Mesenchymal stem cell (in vitro differentiated cells and primary cell): Measurements from ENCODE around the gene STUM.

Source experiments
- DNase-seq: peaks from one replicate; pipeline ENCODE4 v3.0.0-alpha.2; 2013
- H2AFZ ChIP-seq: one replicate; pipeline ENCODE4 v1.6.1; 2013; ENCODE audit warnings: low read depth, mild to moderate bottlenecking, control low read depth, inconsistent platforms, low read length, moderate library complexity
- H2AK5ac ChIP-seq: 2 replicates; pipeline ENCODE4 v1.6.1; 2013; ENCODE audit warnings: low read length, moderate library complexity, mild to moderate bottlenecking, inconsistent platforms; ENCODE audit not compliant: severe bottlenecking
- H2BK120ac ChIP-seq: one replicate; pipeline ENCODE4 v1.6.1; 2013; ENCODE audit warnings: low read depth, mild to moderate bottlenecking, inconsistent platforms, low read length, moderate library complexity
- H2BK12ac ChIP-seq, 2 experiments: one replicate each; pipeline ENCODE4 v1.6.1; 2013; ENCODE audit warnings: inconsistent platforms in 2 of 2, low read length in 2 of 2, mild to moderate bottlenecking in 2 of 2, moderate library complexity in 2 of 2, control low read depth in 1 of 2
- H2BK15ac ChIP-seq: one replicate; pipeline ENCODE4 v1.6.1; 2013; ENCODE audit warnings: mild to moderate bottlenecking, low read depth, inconsistent platforms; ENCODE audit not compliant: poor library complexity, severe bottlenecking
- H2BK5ac ChIP-seq: 2 replicates; pipeline ENCODE4 v1.6.1; 2013; ENCODE audit warnings: low read depth, mild to moderate bottlenecking, low read length, control low read depth, inconsistent platforms; ENCODE audit not compliant: poor library complexity, severe bottlenecking
- H3K14ac ChIP-seq, 2 experiments: one replicate each; pipeline ENCODE4 v1.6.1; 2013; ENCODE audit warnings: inconsistent platforms in 2 of 2, low read length in 2 of 2, control low read depth in 1 of 2, mild to moderate bottlenecking in 1 of 2, moderate library complexity in 1 of 2
- H3K18ac ChIP-seq, 2 experiments: one replicate each; pipeline ENCODE4 v1.6.1; 2013; ENCODE audit warnings: inconsistent platforms in 2 of 2, low read length in 2 of 2, control low read depth in 1 of 2, low read depth in 1 of 2, mild to moderate bottlenecking in 1 of 2
- H3K23ac ChIP-seq, 2 experiments: one replicate each; pipeline ENCODE4 v1.6.1; 2013; ENCODE audit warnings: inconsistent platforms in 2 of 2, low read length in 2 of 2, mild to moderate bottlenecking in 2 of 2, moderate library complexity in 2 of 2, control low read depth in 1 of 2
- H3K27ac ChIP-seq: 2 replicates; pipeline ENCODE4 v1.5.1; 2013; ENCODE audit warnings: mild to moderate bottlenecking, moderate library complexity, low read length, control low read depth, inconsistent platforms; ENCODE audit not compliant: poor library complexity, severe bottlenecking
- H3K27me3 ChIP-seq, 2 experiments: 2 replicates each; pipeline versions ENCODE4 v1.6.1 to v1.7.0; 2013; ENCODE audit warnings: low read length in 2 of 2, mild to moderate bottlenecking in 2 of 2, moderate library complexity in 2 of 2, control low read depth in 1 of 2, inconsistent platforms in 1 of 2; ENCODE audit not compliant: control insufficient read depth in 1 of 2, insufficient read depth in 1 of 2
- H3K36me3 ChIP-seq, 2 experiments: 2 replicates each; pipeline versions ENCODE4 v1.6.1 to v1.7.0; 2013; ENCODE audit warnings: low read length in 2 of 2, control low read depth in 1 of 2, inconsistent platforms in 1 of 2, low read depth in 1 of 2, mild to moderate bottlenecking in 1 of 2; ENCODE audit not compliant: insufficient read depth in 2 of 2, control insufficient read depth in 1 of 2
- H3K4ac ChIP-seq, 2 experiments: one replicate each; pipeline ENCODE4 v1.6.1; 2013; ENCODE audit warnings: inconsistent platforms in 2 of 2, low read length in 2 of 2, mild to moderate bottlenecking in 2 of 2, moderate library complexity in 2 of 2, control low read depth in 1 of 2, low read depth in 1 of 2
- H3K4me1 ChIP-seq: 2 replicates; pipeline ENCODE4 v1.6.1; 2013; ENCODE audit warnings: low read depth, low read length, control low read depth; ENCODE audit not compliant: control insufficient read depth, insufficient read depth
- H3K4me2 ChIP-seq: 2 replicates; pipeline ENCODE4 v1.6.1; 2013; ENCODE audit warnings: low read length, mild to moderate bottlenecking, inconsistent platforms; ENCODE audit not compliant: poor library complexity, severe bottlenecking
- H3K4me3 ChIP-seq, 2 experiments: 2 replicates each; pipeline versions ENCODE4 v1.5.1 to v1.7.0; 2013; ENCODE audit warnings: low read length in 2 of 2, mild to moderate bottlenecking in 2 of 2, control low read depth in 1 of 2, low read depth in 1 of 2; ENCODE audit not compliant: insufficient read depth in 1 of 2
- H3K79me1 ChIP-seq: replicated peaks from 2 replicates; pipeline ENCODE4 v1.6.1; 2013; ENCODE audit warnings: mild to moderate bottlenecking, control low read depth, low read length, inconsistent platforms; ENCODE audit not compliant: poor library complexity, severe bottlenecking
- H3K9ac ChIP-seq: 2 replicates; pipeline ENCODE4 v1.7.0; 2013; ENCODE audit warnings: mild to moderate bottlenecking, low read length, moderate library complexity
- H3K9me3 ChIP-seq: 2 replicates; pipeline ENCODE4 v1.7.0; 2013; ENCODE audit warnings: mild to moderate bottlenecking, low read length; ENCODE audit not compliant: control insufficient read depth
- H4K8ac ChIP-seq: one replicate; pipeline ENCODE4 v1.6.1; 2013; ENCODE audit warnings: inconsistent platforms, mild to moderate bottlenecking, low read length, moderate library complexity
- H4K91ac ChIP-seq: one replicate; pipeline ENCODE4 v1.6.1; 2013; ENCODE audit warnings: mild to moderate bottlenecking, low read length, inconsistent platforms
- WGBS: methylation state at CpG from one replicate; pipeline ENCODE4 v1.1.7; 2013; ENCODE audit warnings: mixed read lengths; 5-methylcytosine and 5-hydroxymethylcytosine counted together

The STUM gene

GRCh38 chr1:226608699-226609505 is 60.3 kb downstream of the STUM start:
- Histone ChIP-seq H3K23ac (no peak overlapping the region), H2BK15ac (no peak overlapping the region), H3K27ac (no peak overlapping the region), H3K4me2 (no peak overlapping the region), H2BK5ac (no peak overlapping the region), H3K4me3 (no peak overlapping the region), H2BK12ac (no peak overlapping the region), H3K4ac (no peak overlapping the region), H4K8ac (no peak overlapping the region), H2AFZ (no peak overlapping the region), H3K36me3 (no peaks in the 10 kb centered on the region), H3K18ac (no peak overlapping the region), H3K4me1 (no peaks in the 10 kb centered on the region), H2BK120ac (no peak overlapping the region), H3K79me1 (no peaks in the 10 kb centered on the region), H3K14ac (no peak overlapping the region), H3K27me3 (peaks cover 25 to 42% of the 10 kb centered on the region in 2 experiments), H4K91ac (no peak overlapping the region), H2AK5ac (no peak overlapping the region), H3K9me3 (no peaks in the 10 kb centered on the region), H3K9ac (no peak overlapping the region)
- peak; percentile 49 for DNase-seq
- 69% methylated on average over 17 of the region's 18 CpGs for WGBS

- no peak overlapping the region for H3K14ac ChIP-seq
- H2AFZ ChIP-seq = no peak overlapping the region
- H3K27ac ChIP-seq = no peak overlapping the region
- no peak overlapping the region for H2BK15ac ChIP-seq
- H3K4me1 ChIP-seq = no peaks in the 10 kb centered on the region
- H3K23ac ChIP-seq = no peak overlapping the region
- no peak overlapping the region for H3K9ac ChIP-seq
- no peak overlapping the region for H3K4me3 ChIP-seq
- 76% methylated on average over 11 of the region's 11 CpGs for whole genome bisulfite sequencing
- H2AK5ac ChIP-seq = no peak overlapping the region
- H3K27me3 ChIP-seq = peaks cover 25 to 35% of the 10 kb centered on the region in 2 experiments
- no peaks in the 10 kb centered on the region for H3K79me1 ChIP-seq
- DNase-seq = no peak
- H4K8ac ChIP-seq = no peak overlapping the region
- no peak overlapping the region for H4K91ac ChIP-seq
- H3K18ac ChIP-seq = no peak overlapping the region
- no peak overlapping the region for H2BK12ac ChIP-seq
- no peaks in the 10 kb centered on the region for H3K36me3 ChIP-seq
- no peak overlapping the region for H3K4ac ChIP-seq
- no peak overlapping the region for H3K4me2 ChIP-seq
- no peaks in the 10 kb centered on the region for H3K9me3 ChIP-seq
- H2BK120ac ChIP-seq = no peak overlapping the region
- no peak overlapping the region for H2BK5ac ChIP-seq
Measured at GRCh38 chr1:226609836-226610455, 61.4 kb downstream of the STUM start.

- no peak overlapping the region for H3K9ac ChIP-seq
- H2BK12ac ChIP-seq = no peak overlapping the region
- no peak overlapping the region for H3K18ac ChIP-seq
- no peak overlapping the region for H4K91ac ChIP-seq
- H3K79me1 ChIP-seq = no peaks in the 10 kb centered on the region
- H3K9me3 ChIP-seq = no peaks in the 10 kb centered on the region
- H3K14ac ChIP-seq = peak overlapping the region in 1 of 2 experiments; percentile 66
- H3K4me3 ChIP-seq = no peak overlapping the region
- H4K8ac ChIP-seq = no peak overlapping the region
- H3K27me3 ChIP-seq = peaks cover 25 to 35% of the 10 kb centered on the region in 2 experiments
- no peak overlapping the region for H3K23ac ChIP-seq
- H3K4me1 ChIP-seq = no peaks in the 10 kb centered on the region
- 76% methylated on average over 6 of the region's 7 CpGs for WGBS
- H3K36me3 ChIP-seq = no peaks in the 10 kb centered on the region
- no peak overlapping the region for H2BK5ac ChIP-seq
- H2BK120ac ChIP-seq = no peak overlapping the region
- no peak overlapping the region for H2AK5ac ChIP-seq
- no peak overlapping the region for H3K27ac ChIP-seq
- H2BK15ac ChIP-seq = no peak overlapping the region
- no peak overlapping the region for H2AFZ ChIP-seq
- no peak for DNase-seq
- no peak overlapping the region for H3K4ac ChIP-seq
- no peak overlapping the region for H3K4me2 ChIP-seq
Measured at GRCh38 chr1:226610671-226611070, 62.1 kb downstream of the STUM start.

GRCh38 chr1:226611301-226611700 is 62.7 kb downstream of the STUM start:
- Histone ChIP-seq H3K27ac (no peak overlapping the region), H3K4me2 (no peak overlapping the region), H2AFZ (no peak overlapping the region), H4K91ac (no peak overlapping the region), H2BK120ac (no peak overlapping the region), H3K36me3 (no peaks in the 10 kb centered on the region), H3K4me3 (no peak overlapping the region), H4K8ac (no peak overlapping the region), H3K4ac (no peak overlapping the region), H2BK15ac (no peak overlapping the region), H3K79me1 (no peaks in the 10 kb centered on the region), H3K27me3 (peaks cover 25 to 41% of the 10 kb centered on the region in 2 experiments), H3K9me3 (no peaks in the 10 kb centered on the region), H3K14ac (no peak overlapping the region), H3K18ac (no peak overlapping the region), H2BK5ac (no peak overlapping the region), H3K9ac (no peak overlapping the region), H2BK12ac (no peak overlapping the region), H3K23ac (no peak overlapping the region), H3K4me1 (no peaks in the 10 kb centered on the region), H2AK5ac (no peak overlapping the region)
- DNase-seq = no peak
- WGBS = 58% methylated on average over 8 of the region's 8 CpGs
